Eye (tissue), 1 donor: ENCODE measurements around the gene KCNAB3.
A peak's percentile ranks its signal among the peaks of the same experiment; 100 is the strongest.
"Not testable (repeated sequence)": the region's sequence is repeated elsewhere in the genome, so short reads cannot be mapped to it uniquely, and the experiment has no call there.

Experiments used
- DNase-seq: peaks from one replicate; pipeline ENCODE4 v3.0.0-alpha.2; 2015

The KCNAB3 gene

GRCh38 chr17:7929158-7930023 lies at the start of gene KCNAB3:
KCNAB3 (minus strand) TSS chr17:7929856; CDS start chr17:7929435, 421 bp downstream.
- DNase-seq: peak; percentile 90

GRCh38 chr17:7977805-7978204 lies 48.1 kb upstream of the KCNAB3 start:
- no peak for DNase-seq

- no peak for DNase-seq
Observed at GRCh38 chr17:7977039-7977438, 47.4 kb upstream of the KCNAB3 start.

GRCh38 chr17:7974638-7975131 lies 45.0 kb upstream of the KCNAB3 start:
- DNase-seq: no peak

DNA sequence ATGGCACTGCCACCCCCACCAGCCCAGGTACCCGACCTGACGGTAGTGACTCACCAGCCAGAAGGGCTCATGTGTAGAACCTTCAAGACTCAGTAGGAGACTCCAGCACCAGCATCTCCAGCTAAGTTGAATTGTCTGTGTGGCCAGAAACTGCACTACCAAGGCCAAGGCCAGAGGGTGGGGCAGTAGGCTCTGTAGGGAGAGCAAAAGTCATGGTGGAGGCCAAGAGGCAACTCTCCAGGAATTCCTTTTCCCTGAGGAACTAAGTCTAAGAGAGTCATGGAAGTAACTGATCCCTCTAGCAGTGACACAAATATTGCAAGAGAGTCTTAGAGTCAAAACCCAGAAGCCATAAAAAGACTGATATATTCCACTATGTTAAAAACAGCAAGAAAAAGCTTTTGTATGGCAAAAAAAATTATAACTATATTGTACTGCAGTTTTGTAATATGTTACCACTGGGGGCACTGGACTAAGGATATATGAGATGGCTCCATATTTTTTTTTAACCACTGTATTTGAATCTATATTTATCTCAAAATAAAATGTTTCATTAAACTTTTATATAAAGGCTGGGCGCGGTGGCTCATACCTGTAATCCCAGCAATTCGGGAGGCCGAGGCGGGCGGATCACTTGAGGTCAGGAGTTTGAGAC lies 42.6 kb upstream of the KCNAB3 start:
- DNase-seq: no peak

GRCh38 chr17:7971651-7972050 lies 42.0 kb upstream of the KCNAB3 start:
- DNase-seq: no peak

- DNase-seq: no peak
Observed at GRCh38 chr17:7969433-7969832, 39.8 kb upstream of the KCNAB3 start.

DNA sequence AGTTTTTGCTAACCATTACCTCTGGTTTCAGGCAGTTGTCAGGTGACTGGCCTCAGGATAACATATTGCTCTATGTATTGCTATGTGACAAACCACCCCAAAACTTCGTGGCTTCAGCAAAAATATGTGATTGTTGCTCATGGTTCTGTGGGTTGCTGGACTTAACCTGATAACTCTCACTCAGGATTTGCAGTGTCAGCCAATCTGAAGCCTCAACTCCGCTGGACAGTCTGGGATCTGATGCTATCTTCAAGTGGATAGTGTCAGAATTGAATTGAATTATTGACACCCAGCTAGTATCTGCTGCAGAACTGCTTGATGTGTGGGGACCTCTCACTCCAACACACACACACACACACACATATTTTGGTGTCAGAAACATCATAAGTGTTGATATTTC lies 38.1 kb upstream of the KCNAB3 start:
- DNase-seq: no peak

GRCh38 chr17:7961421-7961820 lies 31.8 kb upstream of the KCNAB3 start:
- no peak for DNase-seq

GRCh38 chr17:7959503-7960253 lies 30.0 kb upstream of the KCNAB3 start:
- DNase-seq: no peak

GRCh38 chr17:7956228-7956965 lies 26.7 kb upstream of the KCNAB3 start:
- no peak for DNase-seq

DNA sequence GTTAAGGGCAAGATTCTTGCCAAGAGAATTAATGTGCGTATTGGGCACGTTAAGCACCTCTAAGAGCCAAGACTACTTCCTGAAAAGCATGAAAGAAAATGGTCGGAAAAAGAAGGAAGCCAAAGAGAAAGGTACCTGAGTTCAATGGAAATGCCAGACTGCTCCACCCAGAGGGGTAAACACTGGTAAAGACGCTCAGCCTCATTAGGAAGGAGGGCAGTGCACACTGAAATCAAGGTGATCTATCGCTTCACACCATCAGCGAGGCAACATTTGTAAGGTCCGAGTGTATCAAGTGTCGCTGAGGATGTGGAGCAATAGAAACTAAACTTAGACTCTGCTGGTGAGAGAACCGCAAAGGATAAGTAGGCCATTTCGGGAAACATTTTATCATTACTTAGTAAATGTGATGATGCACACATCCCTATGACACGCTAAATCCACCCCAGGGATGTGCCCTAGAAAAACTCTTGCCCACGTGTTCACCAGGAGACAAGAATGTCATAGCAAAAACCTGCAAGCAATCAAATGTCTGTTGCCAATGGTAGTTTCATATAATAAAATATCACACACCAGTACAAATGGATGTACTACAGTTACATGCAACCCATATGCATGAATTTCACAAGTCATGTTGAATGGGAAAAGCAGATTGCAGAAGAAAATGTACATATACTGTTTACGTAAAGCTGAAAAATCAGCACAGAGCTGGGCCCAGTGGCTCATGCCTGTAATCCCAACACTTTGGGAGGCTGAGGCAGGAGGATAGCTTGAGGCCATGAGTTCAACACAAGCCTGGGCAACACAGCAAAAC lies 26.0 kb upstream of the KCNAB3 start:
- DNase-seq: no peak

DNA sequence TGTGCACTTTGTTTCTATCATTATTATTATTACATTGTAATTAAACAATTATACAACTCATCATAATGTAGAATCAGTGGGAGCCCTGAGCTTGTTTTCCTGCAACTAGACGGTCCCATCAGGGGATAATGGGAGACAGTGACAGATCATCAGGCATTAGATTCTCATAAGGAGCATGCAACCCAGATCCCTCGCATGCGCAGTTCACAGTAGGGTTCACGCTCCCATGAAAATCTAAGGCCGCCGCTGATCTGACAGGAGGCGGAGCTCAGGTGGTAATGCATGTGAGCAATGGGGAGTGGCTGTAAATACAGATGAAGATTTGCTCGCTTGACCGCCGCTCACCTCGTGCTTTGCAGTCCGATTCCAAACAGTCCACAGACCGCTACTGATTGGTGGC lies 23.6 kb upstream of the KCNAB3 start:
- DNase-seq: not testable (repeated sequence)

DNA sequence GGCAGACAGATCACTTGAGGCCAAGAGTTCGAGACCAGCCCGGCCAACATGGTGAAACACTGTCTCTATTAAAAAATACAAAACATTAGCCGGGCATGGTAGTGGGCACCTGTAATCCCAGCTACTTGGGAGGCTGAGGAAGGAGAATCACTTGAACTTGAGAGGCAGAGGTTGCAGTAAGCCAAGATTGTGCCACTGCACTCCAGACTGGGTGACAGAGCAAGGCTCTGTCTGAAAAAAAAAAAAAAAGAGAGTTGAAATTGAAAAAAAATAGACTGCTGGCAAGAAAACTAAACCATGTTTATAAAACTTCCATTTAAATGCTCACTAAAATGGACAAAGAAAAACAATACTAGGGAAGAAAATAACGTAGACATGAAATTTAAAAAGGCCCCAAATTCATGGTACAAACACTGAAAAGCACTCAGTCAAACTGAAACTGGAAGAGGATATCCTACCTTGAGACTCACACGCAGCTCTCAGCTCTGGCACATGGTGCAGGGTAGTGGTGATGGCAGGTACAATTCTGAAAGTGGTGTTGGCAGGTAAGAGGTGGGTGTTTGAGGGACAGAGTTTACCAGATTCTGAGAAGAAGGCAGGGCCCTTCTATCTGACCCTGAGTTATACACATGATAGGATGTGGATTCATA lies 21.6 kb upstream of the KCNAB3 start:
- DNase-seq: no peak

GRCh38 chr17:7950578-7950977 lies 20.9 kb upstream of the KCNAB3 start:
- no peak for DNase-seq

- no peak for DNase-seq
Observed at GRCh38 chr17:7947651-7948050, 18.0 kb upstream of the KCNAB3 start.

DNA sequence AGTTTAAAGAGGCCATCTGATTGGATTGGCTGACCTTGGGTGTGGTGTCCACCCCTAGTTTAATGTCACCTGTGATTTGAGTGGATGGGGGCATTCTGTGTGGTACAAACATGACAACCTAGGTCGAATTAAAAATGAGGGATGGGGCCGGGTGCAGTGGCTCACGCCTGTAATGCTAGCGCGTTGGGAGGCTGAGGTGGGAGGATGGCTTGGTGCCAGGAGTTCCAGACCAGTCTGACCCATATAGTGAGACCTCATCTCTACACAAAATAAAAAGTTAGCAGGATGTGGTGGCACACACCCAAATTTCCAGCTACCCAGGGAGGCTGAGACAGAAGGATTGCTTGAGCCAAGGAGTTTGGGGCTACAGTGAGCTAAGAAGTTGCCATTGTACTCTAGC lies 16.8 kb upstream of the KCNAB3 start:
- DNase-seq: no peak

DNA sequence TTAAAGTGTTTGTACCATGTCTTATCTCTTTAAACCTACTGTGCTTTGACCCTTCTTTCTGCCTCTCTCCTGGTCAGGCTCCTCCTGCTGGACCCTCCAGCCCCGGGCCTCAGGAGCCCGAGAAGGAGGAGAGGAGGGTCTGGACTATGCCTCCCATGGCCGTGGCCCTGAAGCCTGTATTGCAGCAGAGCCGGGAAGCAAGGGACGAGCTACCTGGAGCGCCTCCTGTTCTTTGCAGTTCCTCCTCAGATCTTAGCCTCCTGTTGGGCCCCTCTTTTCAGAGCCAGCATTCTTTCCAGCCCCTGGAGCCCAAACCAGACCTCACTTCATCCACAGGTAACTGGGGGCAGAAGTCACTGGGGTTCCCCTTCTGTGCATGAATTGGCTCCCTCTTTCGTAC lies 16.0 kb upstream of the KCNAB3 start:
- no peak for DNase-seq

GRCh38 chr17:7944326-7944725 lies 14.7 kb upstream of the KCNAB3 start:
- no peak for DNase-seq

DNA sequence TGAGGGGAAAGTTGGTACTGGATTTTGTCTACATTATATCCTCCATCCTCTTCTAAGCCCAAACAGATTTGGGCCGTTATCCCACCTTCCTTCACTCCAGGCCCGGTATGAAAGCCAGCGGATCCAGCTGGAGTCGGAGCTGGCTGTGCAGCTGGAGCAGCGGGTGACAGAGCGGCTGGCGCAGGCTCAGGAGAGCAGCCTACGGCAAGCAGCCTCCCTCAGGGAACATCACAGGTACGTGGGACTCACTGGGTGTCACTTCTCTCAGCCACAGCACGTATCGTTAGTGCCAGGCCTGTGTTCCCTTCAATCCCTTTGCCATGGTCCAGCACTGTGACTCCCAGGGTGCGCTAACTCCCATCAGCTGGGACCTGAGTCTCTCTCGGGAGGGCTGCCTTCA lies 13.6 kb upstream of the KCNAB3 start:
- DNase-seq: no peak

GRCh38 chr17:7940743-7941142 lies 11.1 kb upstream of the KCNAB3 start:
- no peak for DNase-seq
